Keratinocyte (primary cell): ENCODE results near the gene TMEM190. TPM values are rescaled to one million over a fixed set of nuclear protein-coding genes. Genes with fewer than 3 reads are reported as not detected.

Experiments
- DNase-seq: peaks from one replicate; pipeline ENCODE4 v3.0.0-alpha.2; 2011; ENCODE audit warnings: low read depth, missing footprints, low spot score
- FAIRE-seq: peaks from 2 replicates; lab custom pipeline; 2011; peaks lifted over from hg19 to GRCh38; lab: Jason Lieb, UNC
- H2AFZ ChIP-seq: 2 replicates; pipeline ENCODE4 v1.6.0; 2012; ENCODE audit warnings: low read length, control low read depth, inconsistent platforms; ENCODE audit not compliant: control insufficient read depth
- H3K27ac ChIP-seq: 2 replicates; pipeline ENCODE4 v1.5.1; 2011; ENCODE audit warnings: low read length; ENCODE audit not compliant: control insufficient read depth, insufficient read depth
- H3K27me3 ChIP-seq: 3 replicates; pipeline ENCODE4 v1.6.0; 2011; ENCODE audit warnings: low read length; ENCODE audit not compliant: control insufficient read depth, insufficient read depth; ENCODE audit errors: extremely low read depth
- H3K36me3 ChIP-seq, 2 experiments: 2 replicates in 1 of 2; 3 replicates in 1 of 2; pipeline ENCODE4 v1.5.1; 2011; ENCODE audit warnings: low read length in 2 of 2, mild to moderate bottlenecking in 1 of 2; ENCODE audit not compliant: control insufficient read depth in 2 of 2, insufficient read depth in 2 of 2; ENCODE audit errors: extremely low read depth in 1 of 2
- H3K4me1 ChIP-seq: 3 replicates; pipeline ENCODE4 v1.5.1; 2011; ENCODE audit warnings: low read length; ENCODE audit not compliant: control insufficient read depth, insufficient read depth; ENCODE audit errors: extremely low read depth
- H3K4me2 ChIP-seq: 3 replicates; pipeline ENCODE4 v1.6.0; 2011; ENCODE audit warnings: low read depth, low read length; ENCODE audit not compliant: control insufficient read depth, insufficient read depth; ENCODE audit errors: extremely low read depth
- H3K4me3 ChIP-seq, 3 experiments: fragments of 200-600 bp in 1 of 3; sonication (generic) in 1 of 3; 2 replicates in 2 of 3; 3 replicates in 1 of 3; pipeline ENCODE4 v1.5.1; 2011 to 2016; ENCODE audit warnings: low read length in 3 of 3, mild to moderate bottlenecking in 3 of 3, control low read depth in 2 of 3, inconsistent platforms in 1 of 3, low read depth in 1 of 3, mixed read lengths in 1 of 3, mixed run types in 1 of 3, moderate library complexity in 1 of 3; ENCODE audit not compliant: control insufficient read depth in 2 of 3, insufficient read depth in 2 of 3; ENCODE audit errors: extremely low read depth in 1 of 3
- H3K79me2 ChIP-seq: 2 replicates; pipeline ENCODE4 v1.6.0; 2012; ENCODE audit warnings: low read length; ENCODE audit not compliant: control insufficient read depth, insufficient read depth
- H3K9ac ChIP-seq: 3 replicates; pipeline ENCODE4 v1.6.0; 2011; ENCODE audit warnings: low read length; ENCODE audit not compliant: control insufficient read depth, insufficient read depth; ENCODE audit errors: extremely low read depth
- H3K9me1 ChIP-seq: 3 replicates; pipeline ENCODE4 v1.6.0; 2011; ENCODE audit warnings: low read length; ENCODE audit not compliant: control insufficient read depth, insufficient read depth; ENCODE audit errors: extremely low read depth
- H3K9me3 ChIP-seq: 2 replicates; pipeline ENCODE4 v1.5.1; 2012; ENCODE audit warnings: low read depth, low read length; ENCODE audit not compliant: control insufficient read depth
- H4K20me1 ChIP-seq: 3 replicates; pipeline ENCODE4 v1.6.0; 2011; ENCODE audit warnings: low read length; ENCODE audit not compliant: control insufficient read depth, insufficient read depth; ENCODE audit errors: extremely low read depth
- CTCF ChIP-seq, 3 experiments: IDR thresholded peaks in 1 of 3; conservative IDR thresholded peaks in 1 of 3; optimal IDR thresholded peaks in 1 of 3; 2 replicates in 2 of 3; 3 replicates in 1 of 3; pipeline versions ENCODE3 to v1.5.1; 2011; ENCODE audit warnings: low read length in 3 of 3, mild to moderate bottlenecking in 3 of 3, moderate library complexity in 2 of 3, control low read depth in 1 of 3, inconsistent platforms in 1 of 3; ENCODE audit not compliant: insufficient read depth in 2 of 3; ENCODE audit errors: extremely low read depth in 1 of 3
- EZH2 ChIP-seq: IDR thresholded peaks from one replicate; pipeline ENCODE4 v1.6.1; 2012; ENCODE audit warnings: inconsistent platforms, mild to moderate bottlenecking, low read length, moderate library complexity
- dilution Hi-C: fragments of 300-500 bp; cut with MboI; formaldehyde crosslinking; loops from one replicate; pipeline ENCODE4 v1.7.0; 2020; ENCODE audit warnings: low sequenced_read_pairs; ENCODE audit not compliant: extremely low pct_ligation_motif_present
- polyA plus RNA-seq, 5 experiments: library from polyadenylated mRNA; depleted of rRNA in 3 of 5; stranded (reverse) in 3 of 5; stranded (forward) in 1 of 5; unstranded in 1 of 5; fragments of >200 nt; gene quantifications; 1 replicate in 1 of 5; 2 replicates in 3 of 5; 3 replicates in 1 of 5; pipeline versions ENCODE4 v1.2.1 to v1.2.3, GENCODE V29; 2011 to 2012; ENCODE audit warnings: missing spikeins in 2 of 5, low read depth in 1 of 5, low replicate concordance in 1 of 5

TMEM190 gene
- polyA plus RNA-seq, 1 donor (not counting 4 experiments of a cell fraction or from before 2014, with no cell fraction given), result not detected

- no peak for FAIRE-seq
- dilution Hi-C loops, result no loop called here
- no peak overlapping the region for H3K9ac ChIP-seq
Observed at GRCh38 chr19:55358493-55358892, 18.1 kb upstream of the TMEM190 start.

GRCh38 chr19:55358943-55359908 lies 17.4 kb upstream of the TMEM190 start:
- H3K27ac ChIP-seq, result no peak overlapping the region
- H2AFZ ChIP-seq, result no peak overlapping the region
- H3K79me2 ChIP-seq, result no peaks in the 10 kb centered on the region
- no peaks in the 10 kb centered on the region for H3K36me3 ChIP-seq
- no peak overlapping the region for H3K9ac ChIP-seq
- H3K4me3 ChIP-seq, result no peak overlapping the region
- H3K4me2 ChIP-seq, result no peak overlapping the region
- H3K27me3 ChIP-seq, result peaks cover 4% of the 10 kb centered on the region
- dilution Hi-C loops, result no loop called here
- DNase-seq, result no peak
- peaks cover 5% of the 10 kb centered on the region for H3K4me1 ChIP-seq
- TF ChIP-seq CTCF (optimal IDR thresholded peaks at IDR 0.05 in 1 of 3, IDR thresholded peaks at IDR 0.05 in 1 of 3, conservative IDR thresholded peaks at IDR 0.05 in 1 of 3; ENCODE audit: extremely low read depth in 1 of 3, insufficient read depth in 2 of 3, low read length in 3 of 3), result no peak
- TF ChIP-seq EZH2, result no peak
- no peak for FAIRE-seq
- H4K20me1 ChIP-seq, result no peaks in the 10 kb centered on the region
- no peaks in the 10 kb centered on the region for H3K9me3 ChIP-seq
- no peaks in the 10 kb centered on the region for H3K9me1 ChIP-seq

More at GRCh38 chr19:55358493-55358892, 18.1 kb upstream of the TMEM190 start:
- H3K4me1 ChIP-seq, result peaks cover 6% of the 10 kb centered on the region
- H3K9me3 ChIP-seq, result no peaks in the 10 kb centered on the region
- no peaks in the 10 kb centered on the region for H4K20me1 ChIP-seq
- no peaks in the 10 kb centered on the region for H3K36me3 ChIP-seq
- H3K27me3 ChIP-seq, result peaks cover 7% of the 10 kb centered on the region
- no peak overlapping the region for H3K4me3 ChIP-seq
- no peaks in the 10 kb centered on the region for H3K79me2 ChIP-seq
- H3K4me2 ChIP-seq, result no peak overlapping the region
- no peak overlapping the region for H3K27ac ChIP-seq
- TF ChIP-seq EZH2 (no peak), CTCF (optimal IDR thresholded peaks at IDR 0.05 in 1 of 3, IDR thresholded peaks at IDR 0.05 in 1 of 3, conservative IDR thresholded peaks at IDR 0.05 in 1 of 3; ENCODE audit: extremely low read depth in 1 of 3, insufficient read depth in 2 of 3, low read length in 3 of 3) (no peak)
- H3K9me1 ChIP-seq, result no peaks in the 10 kb centered on the region
- H2AFZ ChIP-seq, result no peak overlapping the region
- no peak for DNase-seq
